Measurements from ENCODE around the gene SALL2. TPM values are rescaled to one million over a fixed set of nuclear protein-coding genes. Genes with fewer than 3 reads are reported as not detected.

SALL2 gene
- total RNA-seq, 6 experiments from 2014 or later = 0.40 to 2.9 (median 0.69) TPM

DNA sequence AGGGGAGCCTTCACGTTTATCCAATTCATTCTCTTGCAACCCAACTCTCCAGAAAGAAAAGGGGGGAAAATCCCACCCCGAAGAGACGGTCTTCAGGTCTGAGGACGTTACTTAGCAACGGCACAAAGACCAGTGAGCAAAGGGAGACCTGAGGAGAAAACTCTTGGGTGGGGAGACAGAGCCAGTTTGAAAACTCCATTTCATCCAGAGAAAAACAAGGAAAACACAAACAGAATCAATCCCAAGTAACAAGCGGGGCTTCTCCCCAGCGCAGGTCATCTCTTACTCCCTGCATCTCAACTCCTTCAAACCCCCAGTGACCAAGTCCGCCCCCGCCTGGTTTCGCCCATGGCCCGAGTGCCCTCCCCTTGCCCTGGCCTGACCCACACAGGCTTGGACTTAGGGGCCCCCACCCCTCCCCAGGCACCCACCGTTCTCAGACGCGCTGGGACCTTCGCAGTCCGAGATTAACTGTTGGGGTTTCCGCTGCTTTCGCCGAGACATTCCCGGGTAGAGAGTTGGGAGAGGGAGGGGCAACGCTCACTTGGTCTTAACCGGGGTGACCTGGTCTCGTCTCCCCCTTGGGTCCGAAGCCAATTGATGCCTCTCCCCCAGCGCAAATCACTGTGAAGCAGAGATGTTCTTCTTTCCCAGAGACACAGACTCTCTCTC lies 10.4 kb upstream of the SALL2 start:
- WGBS (ENCODE audit: insufficient coverage, low coverage, low lambda C conversion rate, missing lambda C conversion rate) = 11% methylated on average over 20 of the region's 25 CpGs
- peaks cover 0 to 5% of the 10 kb centered on the region in 2 donors for H3K27me3 ChIP-seq

DNA sequence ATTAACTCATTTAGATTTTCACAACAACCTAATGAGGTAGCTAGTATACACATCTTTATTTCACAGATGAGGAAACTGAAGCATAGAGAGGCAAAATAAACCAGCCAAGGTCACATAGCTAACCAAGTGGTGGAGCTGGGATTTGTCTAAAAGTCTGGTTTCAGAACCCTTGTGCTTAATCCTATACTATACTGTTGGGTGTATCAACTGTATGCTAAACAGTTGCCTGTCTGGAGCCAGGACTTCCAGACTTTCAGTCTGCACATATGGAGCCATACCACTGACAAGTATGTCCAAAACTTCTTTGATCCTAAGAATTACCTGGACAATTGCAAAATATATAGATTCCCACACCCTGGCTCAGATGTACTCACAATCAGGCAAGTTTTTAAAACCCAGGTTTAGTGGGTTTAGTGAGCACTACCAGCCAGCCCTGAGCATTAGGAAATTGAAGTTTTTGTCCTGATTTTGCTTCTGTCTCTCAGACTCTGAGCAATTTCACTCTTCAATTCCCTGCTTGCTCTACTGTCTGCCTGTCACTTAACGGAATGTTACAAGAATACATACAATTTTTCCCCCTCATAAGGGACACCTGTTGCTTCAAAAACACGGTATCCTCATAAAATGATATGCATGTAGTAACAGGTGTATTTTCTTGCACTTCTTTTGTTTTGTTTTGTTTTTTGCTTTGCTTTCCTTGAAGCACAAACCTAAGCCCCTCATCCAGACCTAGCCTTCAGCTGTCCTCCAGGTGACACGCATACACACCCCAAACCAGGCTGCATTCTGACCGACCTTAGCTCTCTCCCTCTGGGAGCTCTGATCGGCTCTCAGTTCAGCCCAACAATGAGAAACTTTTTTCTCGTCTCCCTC lies 9.6 kb upstream of the SALL2 start:
- no peak for ATAC-seq
- 48% methylated on average over 5 of the region's 6 CpGs for WGBS (ENCODE audit: insufficient coverage, low coverage, low lambda C conversion rate, missing lambda C conversion rate)
- H3K36me3 ChIP-seq = no peaks in the 10 kb centered on the region
- no peak overlapping the region for H3K4me3 ChIP-seq
- H3K27ac ChIP-seq = no peak overlapping the region
- peaks cover 0 to 5% of the 10 kb centered on the region in 2 donors for H3K27me3 ChIP-seq
- no peak for DNase-seq
- intact Hi-C loops (cut with DNase I) = no loop called here
- H3K9me3 ChIP-seq = no peaks in the 10 kb centered on the region
- H3K4me1 ChIP-seq = no peaks in the 10 kb centered on the region
- TF ChIP-seq CTCF (IDR thresholded peaks at IDR 0.05) = no peak

More for the DNA sequence above, 10.4 kb upstream of the SALL2 start:
- intact Hi-C loops (cut with DNase I) = no loop called here
- no peaks in the 10 kb centered on the region for H3K36me3 ChIP-seq
- peak in 1 of 4 donors; percentile 26 for ATAC-seq
- no peaks in the 10 kb centered on the region for H3K4me1 ChIP-seq
- no peak overlapping the region for H3K27ac ChIP-seq
- TF ChIP-seq CTCF (IDR thresholded peaks at IDR 0.05) (no peak), POLR2A (IDR thresholded peaks at IDR 0.05) (no peak)
- no peak overlapping the region for H3K4me3 ChIP-seq
- DNase-seq = no peak
- no peaks in the 10 kb centered on the region for H3K9me3 ChIP-seq

DNA sequence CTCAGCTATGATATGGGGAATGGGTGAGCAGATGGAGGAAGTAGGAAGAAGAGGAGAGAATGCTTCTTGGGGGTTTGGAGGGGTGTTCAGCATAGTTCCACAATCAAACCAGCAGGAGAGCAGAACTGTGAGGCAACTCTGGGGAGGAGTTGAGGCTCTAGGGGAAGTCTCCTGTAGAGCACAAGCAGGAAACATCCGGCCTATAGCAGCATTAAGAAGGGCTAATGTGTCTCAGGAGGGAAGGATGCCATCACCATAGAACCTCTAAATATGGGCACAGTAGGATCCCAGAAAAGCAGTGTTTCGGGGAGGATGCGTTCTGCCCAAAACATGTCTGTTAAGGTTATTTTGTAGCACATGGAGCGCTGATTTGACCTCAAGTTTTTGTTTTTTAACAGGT lies 8.4 kb upstream of the SALL2 start:
- TF ChIP-seq CTCF (IDR thresholded peaks at IDR 0.05) (no peak), POLR2A (IDR thresholded peaks at IDR 0.05) (no peak)
- Histone ChIP-seq H3K4me3 (no peak overlapping the region), H3K27me3 (peaks cover 0 to 5% of the 10 kb centered on the region in 2 donors), H3K27ac (no peak overlapping the region), H3K9me3 (no peaks in the 10 kb centered on the region), H3K36me3 (no peaks in the 10 kb centered on the region), H3K4me1 (no peaks in the 10 kb centered on the region)
- intact Hi-C loops (cut with DNase I) = no loop called here
- ATAC-seq (no peak), DNase-seq (no peak)
- WGBS (ENCODE audit: insufficient coverage, low coverage, low lambda C conversion rate, missing lambda C conversion rate) = 63% methylated on average over 4 of the region's 4 CpGs

DNA sequence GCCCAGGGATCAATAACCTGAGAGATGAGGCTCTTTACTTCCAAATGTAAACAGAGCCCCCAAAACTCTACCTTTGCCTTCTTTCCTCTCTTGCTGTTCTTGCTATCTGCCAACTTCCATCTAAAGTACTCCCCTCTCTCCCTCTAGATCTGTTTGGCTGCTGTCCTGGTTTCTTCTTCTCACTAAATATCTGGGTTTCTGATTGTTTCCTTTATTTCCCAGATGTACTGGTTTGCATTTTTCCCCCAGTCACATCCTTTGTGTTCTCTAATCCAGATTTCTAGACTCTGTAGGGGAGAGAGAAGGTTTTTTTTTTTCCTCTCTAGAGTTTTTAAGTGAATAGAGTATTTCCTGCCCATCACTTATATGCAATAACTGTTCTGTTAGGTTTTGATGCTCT lies 7.1 kb upstream of the SALL2 start:
- H3K36me3 ChIP-seq = no peaks in the 10 kb centered on the region
- intact Hi-C loops (cut with DNase I) = no loop called here
- TF ChIP-seq CTCF (IDR thresholded peaks at IDR 0.05) (no peak), POLR2A (IDR thresholded peaks at IDR 0.05) (no peak)
- H3K27me3 ChIP-seq = peaks cover 0 to 5% of the 10 kb centered on the region in 2 donors
- H3K9me3 ChIP-seq = no peaks in the 10 kb centered on the region
- no peak overlapping the region for H3K27ac ChIP-seq
- ATAC-seq (no peak), DNase-seq (no peak)
- H3K4me3 ChIP-seq = no peak overlapping the region
- no peaks in the 10 kb centered on the region for H3K4me1 ChIP-seq
